Measurements from ENCODE around the gene ZNF746.

DNA sequence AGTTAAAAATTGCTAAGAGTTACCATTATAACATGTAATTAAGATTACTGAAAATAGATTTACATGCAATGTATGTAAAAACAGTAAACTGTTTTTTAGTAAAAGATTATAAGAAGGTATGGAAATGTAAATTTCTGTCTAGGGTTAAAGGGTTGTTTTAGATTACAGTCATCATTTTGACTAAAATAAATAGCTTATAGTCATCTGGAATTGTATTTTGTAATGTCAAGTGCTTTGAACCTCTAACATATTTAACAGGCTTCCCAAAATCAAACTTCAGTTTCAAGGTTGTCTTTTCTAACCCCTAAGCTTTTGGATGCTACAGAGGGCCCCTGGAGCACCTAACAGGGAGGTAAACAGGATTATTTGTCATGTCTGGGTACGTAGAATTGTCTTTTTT is 35.0 kb upstream of the ZNF746 start:
- TF ChIP-seq, protein P1, sequence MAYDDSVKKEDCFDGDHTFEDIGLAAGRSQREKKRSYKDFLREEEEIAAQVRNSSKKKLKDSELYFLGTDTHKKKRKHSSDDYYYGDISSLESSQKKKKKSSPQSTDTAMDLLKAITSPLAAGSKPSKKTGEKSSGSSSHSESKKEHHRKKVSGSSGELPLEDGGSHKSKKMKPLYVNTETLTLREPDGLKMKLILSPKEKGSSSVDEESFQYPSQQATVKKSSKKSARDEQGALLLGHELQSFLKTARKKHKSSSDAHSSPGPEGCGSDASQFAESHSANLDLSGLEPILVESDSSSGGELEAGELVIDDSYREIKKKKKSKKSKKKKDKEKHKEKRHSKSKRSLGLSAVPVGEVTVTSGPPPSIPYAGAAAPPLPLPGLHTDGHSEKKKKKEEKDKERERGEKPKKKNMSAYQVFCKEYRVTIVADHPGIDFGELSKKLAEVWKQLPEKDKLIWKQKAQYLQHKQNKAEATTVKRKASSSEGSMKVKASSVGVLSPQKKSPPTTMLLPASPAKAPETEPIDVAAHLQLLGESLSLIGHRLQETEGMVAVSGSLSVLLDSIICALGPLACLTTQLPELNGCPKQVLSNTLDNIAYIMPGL (CRISPR knock-in tag; IDR thresholded peaks at IDR 0.05; ENCODE audit: borderline replicate concordance), result no peak
- no peak for TF ChIP-seq EP300 (IDR thresholded peaks at IDR 0.05)
- TF ChIP-seq, protein P2, sequence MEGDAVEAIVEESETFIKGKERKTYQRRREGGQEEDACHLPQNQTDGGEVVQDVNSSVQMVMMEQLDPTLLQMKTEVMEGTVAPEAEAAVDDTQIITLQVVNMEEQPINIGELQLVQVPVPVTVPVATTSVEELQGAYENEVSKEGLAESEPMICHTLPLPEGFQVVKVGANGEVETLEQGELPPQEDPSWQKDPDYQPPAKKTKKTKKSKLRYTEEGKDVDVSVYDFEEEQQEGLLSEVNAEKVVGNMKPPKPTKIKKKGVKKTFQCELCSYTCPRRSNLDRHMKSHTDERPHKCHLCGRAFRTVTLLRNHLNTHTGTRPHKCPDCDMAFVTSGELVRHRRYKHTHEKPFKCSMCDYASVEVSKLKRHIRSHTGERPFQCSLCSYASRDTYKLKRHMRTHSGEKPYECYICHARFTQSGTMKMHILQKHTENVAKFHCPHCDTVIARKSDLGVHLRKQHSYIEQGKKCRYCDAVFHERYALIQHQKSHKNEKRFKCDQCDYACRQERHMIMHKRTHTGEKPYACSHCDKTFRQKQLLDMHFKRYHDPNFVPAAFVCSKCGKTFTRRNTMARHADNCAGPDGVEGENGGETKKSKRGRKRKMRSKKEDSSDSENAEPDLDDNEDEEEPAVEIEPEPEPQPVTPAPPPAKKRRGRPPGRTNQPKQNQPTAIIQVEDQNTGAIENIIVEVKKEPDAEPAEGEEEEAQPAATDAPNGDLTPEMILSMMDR (IDR thresholded peaks at IDR 0.05), result no peak
- TF ChIP-seq, protein P3, sequence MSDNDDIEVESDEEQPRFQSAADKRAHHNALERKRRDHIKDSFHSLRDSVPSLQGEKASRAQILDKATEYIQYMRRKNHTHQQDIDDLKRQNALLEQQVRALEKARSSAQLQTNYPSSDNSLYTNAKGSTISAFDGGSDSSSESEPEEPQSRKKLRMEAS (IDR thresholded peaks at IDR 0.05), result no peak
- no peak for TF ChIP-seq JUN (IDR thresholded peaks at IDR 0.05)
- no peak for TF ChIP-seq POLR2A (IDR thresholded peaks at IDR 0.05; ENCODE audit: low read length)

Measured in A549 (cell line).